ENCODE measurements around the gene BCL2L2.

GRCh38 chr14:23296012-23296777 lies 10.4 kb upstream of the BCL2L2 start:
- no peak for TF ChIP-seq CTCF (IDR thresholded peaks at IDR 0.05; ENCODE audit: insufficient read depth, low read depth, low read length)
- TF ChIP-seq EZH2 (IDR thresholded peaks at IDR 0.05; ENCODE audit: insufficient read depth, low read length) = no peak

Data from astrocyte (in vitro differentiated cells and primary cell).